Fibroblast of skin of right biceps (primary cell): ENCODE results near the gene TACSTD2.
A peak's percentile ranks its signal among the peaks of the same experiment; 100 is the strongest.
"Not testable (repeated sequence)": the region's sequence is repeated elsewhere in the genome, so short reads cannot be mapped to it uniquely, and the experiment has no call there.

ENCODE experiments used
- DNase-seq: peaks from one replicate; pipeline ENCODE4 v3.0.0-alpha.2; 2013

The TACSTD2 gene

GRCh38 chr1:58555393-58555792 lies 21.7 kb downstream of the TACSTD2 start:
- no peak for DNase-seq

GRCh38 chr1:58551186-58552140 lies 25.6 kb downstream of the TACSTD2 start:
- DNase-seq, result no peak

- DNase-seq, result not testable (repeated sequence)
Observed at GRCh38 chr1:58549291-58549690, 27.8 kb downstream of the TACSTD2 start.

- DNase-seq, result no peak
Observed at GRCh38 chr1:58548371-58548770, 28.7 kb downstream of the TACSTD2 start.

- peak; percentile 97 for DNase-seq
Observed at GRCh38 chr1:58546520-58547308, 30.3 kb downstream of the TACSTD2 start, which contains the start of gene OMA1. Gene OMA1 (minus strand): TSS chr1:58546726. CDS start chr1:58539294, 7,432 bp downstream.

GRCh38 chr1:58545591-58546519 lies 31.2 kb downstream of the TACSTD2 start:
- DNase-seq, result peak; percentile 78

- DNase-seq, result no peak
Observed at GRCh38 chr1:58543260-58543659, 33.8 kb downstream of the TACSTD2 start.

GRCh38 chr1:58539553-58539952 lies 37.5 kb downstream of the TACSTD2 start:
- no peak for DNase-seq

- DNase-seq, result no peak
Observed at GRCh38 chr1:58538821-58539220, 38.2 kb downstream of the TACSTD2 start.

- DNase-seq, result not testable (repeated sequence)
Observed at GRCh38 chr1:58531842-58532241, 45.2 kb downstream of the TACSTD2 start.

GRCh38 chr1:58529284-58529683 lies 47.8 kb downstream of the TACSTD2 start:
- DNase-seq, result no peak

- DNase-seq, result peak; percentile 64
Observed at GRCh38 chr1:58528518-58528917, 48.5 kb downstream of the TACSTD2 start.
